ENCODE results near the gene ETV5.

ETV5 gene

GRCh38 chr3:186097317-186097662 lies 11.6 kb downstream of the ETV5 start:
- FAIRE-seq (no peak), DNase-seq (ENCODE audit: low spot score) (no peak)

GRCh38 chr3:186096290-186096689 lies 12.6 kb downstream of the ETV5 start:
- DNase-seq (ENCODE audit: low spot score) (no peak), FAIRE-seq (no peak)

- FAIRE-seq = no peak
Observed at GRCh38 chr3:186095561-186096081, 13.3 kb downstream of the ETV5 start.

GRCh38 chr3:186094696-186095425 lies 14.0 kb downstream of the ETV5 start:
- DNase-seq (ENCODE audit: low spot score) (no peak), FAIRE-seq (no peak)

More at GRCh38 chr3:186095561-186096081, 13.3 kb downstream of the ETV5 start:
- no peak for DNase-seq (ENCODE audit: low spot score)

- FAIRE-seq = no peak
- no peak for DNase-seq (ENCODE audit: low spot score)
Observed at GRCh38 chr3:186094271-186094670, 14.6 kb downstream of the ETV5 start.

GRCh38 chr3:186093271-186093900 lies 15.5 kb downstream of the ETV5 start:
- DNase-seq (ENCODE audit: low spot score) = no peak
- FAIRE-seq = no peak

- DNase-seq (ENCODE audit: low spot score) (no peak), FAIRE-seq (no peak)
Observed at GRCh38 chr3:186092360-186093070, 16.4 kb downstream of the ETV5 start.

GRCh38 chr3:186090901-186091300 lies 18.0 kb downstream of the ETV5 start:
- FAIRE-seq = no peak
- no peak for DNase-seq (ENCODE audit: low spot score)

- FAIRE-seq (no peak), DNase-seq (ENCODE audit: low spot score) (no peak)
Observed at GRCh38 chr3:186088335-186088734, 20.6 kb downstream of the ETV5 start.

- FAIRE-seq (no peak), DNase-seq (ENCODE audit: low spot score) (no peak)
Observed at GRCh38 chr3:186084264-186084663, 24.6 kb downstream of the ETV5 start.

GRCh38 chr3:186083746-186084145 lies 25.1 kb downstream of the ETV5 start:
- FAIRE-seq (no peak), DNase-seq (ENCODE audit: low spot score) (no peak)

GRCh38 chr3:186082150-186082549 lies 26.7 kb downstream of the ETV5 start:
- DNase-seq (ENCODE audit: low spot score) (no peak), FAIRE-seq (no peak)

GRCh38 chr3:186081678-186082077 lies 27.2 kb downstream of the ETV5 start:
- DNase-seq (ENCODE audit: low spot score) = no peak
- no peak for FAIRE-seq

- no peak for FAIRE-seq
- DNase-seq (ENCODE audit: low spot score) = no peak
Observed at GRCh38 chr3:186080849-186081438, 27.9 kb downstream of the ETV5 start.

GRCh38 chr3:186079925-186080324 lies 29.0 kb downstream of the ETV5 start:
- FAIRE-seq = no peak

GRCh38 chr3:186077466-186077865 lies 31.4 kb downstream of the ETV5 start:
- FAIRE-seq = no peak
- DNase-seq (ENCODE audit: low spot score) = no peak

More at GRCh38 chr3:186079925-186080324, 29.0 kb downstream of the ETV5 start:
- DNase-seq (ENCODE audit: low spot score) = no peak

GRCh38 chr3:186075931-186076567 lies 32.8 kb downstream of the ETV5 start:
- FAIRE-seq (no peak), DNase-seq (ENCODE audit: low spot score) (no peak)

- DNase-seq (ENCODE audit: low spot score) (no peak), FAIRE-seq (no peak)
Observed at GRCh38 chr3:186075489-186075888, 33.4 kb downstream of the ETV5 start.

GRCh38 chr3:186073641-186074040 lies 35.2 kb downstream of the ETV5 start:
- no peak for DNase-seq (ENCODE audit: low spot score)
- FAIRE-seq = no peak

- DNase-seq (ENCODE audit: low spot score) (no peak), FAIRE-seq (no peak)
Observed at GRCh38 chr3:186070996-186071395, 37.9 kb downstream of the ETV5 start.

GRCh38 chr3:186070550-186070949 lies 38.3 kb downstream of the ETV5 start:
- FAIRE-seq (no peak), DNase-seq (ENCODE audit: low spot score) (no peak)
